HepG2 (cell line): ENCODE results near the gene VCAN. TPM values are rescaled to one million over a fixed set of nuclear protein-coding genes. Genes with fewer than 3 reads are reported as not detected.
A peak's percentile ranks its signal among the peaks of the same experiment; 100 is the strongest.

Experiments used
- AHR ChIP-seq: IDR thresholded peaks from 2 replicates; pipeline ENCODE4 v1.6.1; 2018; ENCODE audit warnings: missing genetic modification reagents, missing compliant biosample characterization
- CBFB ChIP-seq: sonication (generic); formaldehyde crosslinking; IDR thresholded peaks from 2 replicates; pipeline ENCODE4 v1.4.0; 2020; ENCODE audit warnings: missing genetic modification reagents
- DMAP1 ChIP-seq: IDR thresholded peaks from 2 replicates; pipeline ENCODE4 v1.6.1; 2016
- HMG20A ChIP-seq: IDR thresholded peaks from 2 replicates; pipeline ENCODE4 v1.6.1; 2016; ENCODE audit warnings: borderline replicate concordance
- HMG20B ChIP-seq: conservative IDR thresholded peaks from 2 replicates; pipeline ENCODE4 v1.6.1; 2016; ENCODE audit warnings: missing genetic modification reagents, missing compliant biosample characterization
- MAFK ChIP-seq, 2 experiments: IDR thresholded peaks in 1 of 2; conservative IDR thresholded peaks in 1 of 2; 2 replicates each; pipeline ENCODE4 v1.6.1; 2011; ENCODE audit warnings: improper control_type of control experiment in 2 of 2, low read length in 2 of 2
- MIXL1 ChIP-seq: IDR thresholded peaks from 2 replicates; pipeline ENCODE4 v1.6.1; 2016
- NFE2 ChIP-seq: sonication (generic); formaldehyde crosslinking; IDR thresholded peaks from 2 replicates; pipeline ENCODE4 v1.4.0; 2020; ENCODE audit warnings: missing genetic modification reagents
- PPARG ChIP-seq: conservative IDR thresholded peaks from 2 replicates; pipeline ENCODE4 v1.6.1; 2016; ENCODE audit warnings: missing biosample characterization, missing genetic modification reagents
- SMAD9 ChIP-seq: sonication (generic); formaldehyde crosslinking; IDR thresholded peaks from 2 replicates; pipeline ENCODE4 v1.5.1; 2020; ENCODE audit warnings: mild to moderate bottlenecking, missing genetic modification reagents
- TEAD2 ChIP-seq: sonication (generic); formaldehyde crosslinking; IDR thresholded peaks from 2 replicates; pipeline ENCODE4 v1.9.0; 2021; ENCODE audit warnings: missing genetic modification reagents
- WIZ ChIP-seq: sonication (generic); formaldehyde crosslinking; IDR thresholded peaks from 2 replicates; pipeline ENCODE4 v1.5.1; 2020; ENCODE audit warnings: mild to moderate bottlenecking, missing genetic modification reagents
- ZBTB3 ChIP-seq: sonication (generic); formaldehyde crosslinking; IDR thresholded peaks from 2 replicates; pipeline ENCODE4 v1.4.0; 2020; ENCODE audit warnings: low read depth, mild to moderate bottlenecking, moderate library complexity, missing genetic modification reagents, borderline replicate concordance
- ZNF512B ChIP-seq: sonication (generic); formaldehyde crosslinking; IDR thresholded peaks from 2 replicates; pipeline ENCODE4 v1.5.1; 2020; ENCODE audit warnings: missing genetic modification reagents, mild to moderate bottlenecking, borderline replicate concordance
- ZNF646 ChIP-seq: sonication (generic); formaldehyde crosslinking; IDR thresholded peaks from 2 replicates; pipeline ENCODE4 v1.9.0; 2021; ENCODE audit warnings: mild to moderate bottlenecking, missing genetic modification reagents
- ZNF687 ChIP-seq: sonication (generic); formaldehyde crosslinking; IDR thresholded peaks from 2 replicates; pipeline ENCODE4 v1.5.1; 2020; ENCODE audit warnings: mild to moderate bottlenecking, missing genetic modification reagents, moderate library complexity
- ZNF788 ChIP-seq: sonication (generic); formaldehyde crosslinking; IDR thresholded peaks from 2 replicates; pipeline ENCODE4 v1.5.0; 2020; ENCODE audit warnings: mild to moderate bottlenecking, missing genetic modification reagents, borderline replicate concordance
- polyA plus RNA-seq, 8 experiments: library from polyadenylated mRNA; depleted of rRNA in 3 of 8; stranded (reverse) in 7 of 8; unstranded in 1 of 8; fragments of >200 nt; fragmentation: Illumina TruSeq in 4 of 8; extraction: Trizol in 4 of 8; gene quantifications; 2 replicates each; pipeline versions ENCODE4 v1.2.1 to v1.2.3, GENCODE V29; 2011 to 2016; ENCODE audit warnings: low read depth in 4 of 8, missing spikeins in 1 of 8, mixed read lengths in 1 of 8; ENCODE audit not compliant: insufficient read depth in 1 of 8
- total RNA-seq, 5 experiments: library from RNA; depleted of rRNA; stranded (reverse); fragments of >200 nt; fragmentation: Illumina TruSeq; extraction: Trizol; gene quantifications; 2 replicates each; pipeline ENCODE4 v1.2.3, GENCODE V29; 2016; ENCODE audit warnings: low read depth in 1 of 5

The VCAN gene
- total and polyA plus RNA-seq, 2 of the 13 experiments (the other 11 are each of a cell fraction or from before 2014, with no cell fraction given), result 1.2 to 3.5 TPM

GRCh38 chr5:83473346-83474160 is 2.0 kb downstream of the VCAN start (continued):
- no peak for TF ChIP-seq HMG20B
- TF ChIP-seq PPARG (CRISPR knock-in tag), result no peak
- no peak for TF ChIP-seq HMG20A (CRISPR knock-in tag)
- no peak for TF ChIP-seq MIXL1 (CRISPR knock-in tag)
- TF ChIP-seq ZNF788 (CRISPR knock-in tag), result no peak
- no peak for TF ChIP-seq ZBTB3 (CRISPR knock-in tag)
- no peak for TF ChIP-seq NFE2 (CRISPR knock-in tag)
- TF ChIP-seq TEAD2 (CRISPR knock-in tag), result no peak
- no peak for TF ChIP-seq DMAP1
- TF ChIP-seq AHR (CRISPR knock-in tag), result no peak
- TF ChIP-seq WIZ (CRISPR knock-in tag), result no peak
- peak; percentile 49; the same call in 1 of the 2 replicates for TF ChIP-seq ZNF512B
- TF ChIP-seq SMAD9, result no peak
- TF ChIP-seq MAFK (conservative IDR thresholded peaks at IDR 0.05 in 1 of 2, IDR thresholded peaks at IDR 0.05 in 1 of 2; ENCODE audit: low read length in 2 of 2), result no peak
- no peak for TF ChIP-seq ZNF646 (CRISPR knock-in tag)
- no peak for TF ChIP-seq CBFB
- peak; percentile 20; the same call in 1 of the 2 replicates for TF ChIP-seq ZNF687 (CRISPR knock-in tag)
